Parietal lobe (tissue), 1 donor: ENCODE results near the gene NAA35. TPM values are rescaled to one million over a fixed set of nuclear protein-coding genes. Genes with fewer than 3 reads are reported as not detected.

Source experiments
- total RNA-seq: library from RNA; depleted of rRNA; stranded (reverse); fragments of >200 nt; gene quantifications from one replicate; pipeline ENCODE4 v1.2.3, GENCODE V29; 2014

NAA35 gene
- total RNA-seq = 60.4 TPM

GRCh38 chr9:85940832-85941621 is at the start of gene NAA35:
Gene NAA35 (plus strand): TSS chr9:85941146. CDS start chr9:85942160, 1,014 bp downstream.

Other genes starting within 250 kb of the NAA35 start
- 316 TPM for gene AGTPBP1, start 199.2 kb upstream of the NAA35 start, total RNA-seq
- gene GOLM1, start 158.4 kb downstream of the NAA35 start, total RNA-seq = 87.0 TPM